HepG2 (cell line): Measurements from ENCODE around the gene B3GNT8. TPM values are rescaled to one million over a fixed set of nuclear protein-coding genes. Genes with fewer than 3 reads are reported as not detected.

Source experiments
- ATAC-seq: fragments of 200-7000 bp; cut with Tn5 transposase; 3 replicates; pipeline ENCODE4 v1.9.1; 2020; ENCODE audit warnings: mild to moderate bottlenecking, moderate library complexity
- BruUV-seq: library from RNA; stranded (reverse); fragments of 400-500 nt; replicated peaks from 2 replicates; lab custom pipeline; 2021; lab: Mats Ljungman, UMichigan
- CTCF ChIA-PET: fragments of 300-600 bp; formaldehyde crosslinking; extraction: SDS; loops from one replicate; lab custom pipeline; 2021; ENCODE audit warnings: low total read pairs, inconsistent platforms, low intra/inter-chr PET ratio; lab: Yijun Ruan, JAX
- POLR2A ChIA-PET: fragments of 350-600 bp; sonication (Branson Sonifier 250); formaldehyde crosslinking; loops from one replicate; lab custom pipeline; 2020; ENCODE audit warnings: antibody characterized with exemption, inconsistent platforms; lab: Yijun Ruan, JAX
- DNase-seq: peaks from one replicate; pipeline ENCODE4 v3.0.0-alpha.2; 2015; ENCODE audit warnings: low spot score
- FAIRE-seq: peaks from 3 replicates; lab custom pipeline; 2011; peaks lifted over from hg19 to GRCh38; lab: Jason Lieb, UNC
- H2AFZ ChIP-seq: one replicate; pipeline ENCODE4 v1.6.1; 2011; ENCODE audit warnings: low read length, inconsistent platforms
- H3K27ac ChIP-seq: fragments of 300-600 bp; 3 replicates; pipeline ENCODE4 v1.8.0; 2011; ENCODE audit warnings: mixed run types, mild to moderate bottlenecking, mixed read lengths, low read length, inconsistent platforms; ENCODE audit not compliant: insufficient read depth; ENCODE audit errors: extremely low read length
- H3K27me3 ChIP-seq, 2 experiments: fragments of 200-600 bp in 1 of 2; 2 replicates in 1 of 2; 3 replicates in 1 of 2; pipeline versions ENCODE4 v1.6.0 to v1.8.0; 2011; ENCODE audit warnings: low read length in 2 of 2, mild to moderate bottlenecking in 2 of 2, moderate library complexity in 2 of 2, inconsistent platforms in 1 of 2; ENCODE audit not compliant: insufficient read depth in 2 of 2, control insufficient read depth in 1 of 2
- H3K36me3 ChIP-seq, 2 experiments: fragments of 200-600 bp in 1 of 2; replicated peaks in 1 of 2; 2 replicates in 1 of 2; 3 replicates in 1 of 2; pipeline versions ENCODE4 v1.5.1 to v1.8.0; 2011; ENCODE audit warnings: low read length in 2 of 2, inconsistent platforms in 1 of 2; ENCODE audit not compliant: insufficient read depth in 2 of 2, control insufficient read depth in 1 of 2
- H3K4me1 ChIP-seq: 2 replicates; pipeline ENCODE4 v1.5.1; 2012; ENCODE audit warnings: low read length, inconsistent platforms; ENCODE audit not compliant: insufficient read depth
- H3K4me2 ChIP-seq: 2 replicates; pipeline ENCODE4 v1.6.0; 2011; ENCODE audit warnings: low read depth, low read length, inconsistent platforms
- H3K4me3 ChIP-seq, 3 experiments: fragments of 200-600 bp in 1 of 3; sonication (generic), shearing (Covaris generic) in 1 of 3; replicated peaks in 1 of 3; 2 replicates each; pipeline ENCODE4 v1.5.1; 2011 to 2016; ENCODE audit warnings: low read length in 3 of 3, inconsistent platforms in 2 of 3, low read depth in 2 of 3, mild to moderate bottlenecking in 2 of 3, control low read depth in 1 of 3, mixed read lengths in 1 of 3; ENCODE audit not compliant: insufficient read depth in 1 of 3
- H3K79me2 ChIP-seq: one replicate; pipeline ENCODE4 v1.6.1; 2011; ENCODE audit warnings: low read length, inconsistent platforms; ENCODE audit not compliant: insufficient read depth
- H3K9ac ChIP-seq: 2 replicates; pipeline ENCODE4 v1.6.0; 2011; ENCODE audit warnings: mild to moderate bottlenecking, low read depth, low read length, inconsistent platforms; ENCODE audit not compliant: insufficient read depth
- H3K9me3 ChIP-seq: 2 replicates; pipeline ENCODE4 v1.5.1; 2012; ENCODE audit warnings: mild to moderate bottlenecking, low read length
- H4K20me1 ChIP-seq: 2 replicates; pipeline ENCODE4 v1.6.0; 2011; ENCODE audit warnings: inconsistent platforms, mild to moderate bottlenecking, low read length, moderate library complexity; ENCODE audit not compliant: insufficient read depth
- BRCA1 ChIP-seq: sonication (generic); formaldehyde crosslinking; IDR thresholded peaks from 2 replicates; pipeline ENCODE4 v1.4.0; 2020; ENCODE audit warnings: missing genetic modification reagents
- GABPA ChIP-seq, 2 experiments: IDR thresholded peaks; 2 replicates each; pipeline ENCODE4 v1.6.1; 2011 to 2016; ENCODE audit warnings: low read depth in 2 of 2, low read length in 1 of 2, missing biosample characterization in 1 of 2, missing genetic modification characterization in 1 of 2
- KDM4B ChIP-seq: sonication (generic); formaldehyde crosslinking; IDR thresholded peaks from 2 replicates; pipeline ENCODE4 v1.4.0; 2020; ENCODE audit warnings: missing genetic modification reagents
- MAFK ChIP-seq, 2 experiments: IDR thresholded peaks in 1 of 2; conservative IDR thresholded peaks in 1 of 2; 2 replicates each; pipeline ENCODE4 v1.6.1; 2011; ENCODE audit warnings: improper control_type of control experiment in 2 of 2, low read length in 2 of 2
- MEIS1 ChIP-seq: sonication (generic); formaldehyde crosslinking; IDR thresholded peaks from 2 replicates; pipeline ENCODE4 v1.9.0; 2021; ENCODE audit warnings: mild to moderate bottlenecking, missing genetic modification reagents, moderate library complexity, borderline replicate concordance
- TFDP1 ChIP-seq: IDR thresholded peaks from 2 replicates; pipeline ENCODE4 v1.6.1; 2016; ENCODE audit warnings: missing compliant biosample characterization, missing genetic modification reagents, borderline replicate concordance
- UBTF ChIP-seq: sonication (generic); formaldehyde crosslinking; IDR thresholded peaks from 2 replicates; pipeline ENCODE4 v1.4.0; 2020; ENCODE audit warnings: mild to moderate bottlenecking, missing genetic modification reagents
- ZKSCAN5 ChIP-seq: sonication (generic); formaldehyde crosslinking; IDR thresholded peaks from 2 replicates; pipeline ENCODE4 v1.5.1; 2020; ENCODE audit warnings: mild to moderate bottlenecking, missing genetic modification reagents
- ZMYM3 ChIP-seq: sonication (generic); formaldehyde crosslinking; IDR thresholded peaks from 2 replicates; pipeline ENCODE4 v1.5.1; 2020; ENCODE audit warnings: mild to moderate bottlenecking, missing genetic modification reagents
- ZNF256 ChIP-seq: sonication (generic); formaldehyde crosslinking; conservative IDR thresholded peaks from 2 replicates; pipeline ENCODE4 v1.4.0; 2020; ENCODE audit warnings: missing genetic modification reagents
- ZNF263 ChIP-seq: sonication (generic); formaldehyde crosslinking; IDR thresholded peaks from 2 replicates; pipeline ENCODE4 v1.4.0; 2020; ENCODE audit warnings: missing genetic modification reagents
- ZNF34 ChIP-seq: sonication (generic); formaldehyde crosslinking; IDR thresholded peaks from 2 replicates; pipeline ENCODE4 v1.4.0; 2020; ENCODE audit warnings: mild to moderate bottlenecking, missing genetic modification reagents, borderline replicate concordance
- ZNF451 ChIP-seq: sonication (generic); formaldehyde crosslinking; IDR thresholded peaks from 2 replicates; pipeline ENCODE4 v1.5.0; 2020; ENCODE audit warnings: mild to moderate bottlenecking, missing genetic modification reagents
- ZNF674 ChIP-seq: sonication (generic); formaldehyde crosslinking; IDR thresholded peaks from 2 replicates; pipeline ENCODE4 v1.5.0; 2020; ENCODE audit warnings: low read depth, mild to moderate bottlenecking, missing genetic modification reagents
- ZNF850 ChIP-seq: sonication (generic); formaldehyde crosslinking; conservative IDR thresholded peaks from 2 replicates; pipeline ENCODE4 v1.9.0; 2021; ENCODE audit warnings: mild to moderate bottlenecking, missing genetic modification reagents
- ZSCAN29 ChIP-seq: sonication (generic); formaldehyde crosslinking; conservative IDR thresholded peaks from 2 replicates; pipeline ENCODE4 v1.4.0; 2020; ENCODE audit warnings: mild to moderate bottlenecking, missing genetic modification reagents
- WGBS: methylation state at CpG from one replicate; pipeline ENCODE4 v1.1.6; 2017; ENCODE audit warnings: low lambda C conversion rate; 5-methylcytosine and 5-hydroxymethylcytosine counted together
- in situ Hi-C: cut with HindIII; loops from 2 replicates; pipeline ENCODE4 v1.10.0; 2017; ENCODE audit warnings: low pct_unique_long_range_greater_than_20kb; ENCODE audit not compliant: extremely low pct_ligation_motif_present
- intact Hi-C: fragments of 100-400 bp; cut with micrococcal nuclease; formaldehyde crosslinking; loops from one replicate; pipeline ENCODE4 v1.10.0; 2022; ENCODE audit not compliant: unreplicated experiment
- polyA plus RNA-seq, 8 experiments: library from polyadenylated mRNA; depleted of rRNA in 3 of 8; stranded (reverse) in 7 of 8; unstranded in 1 of 8; fragments of >200 nt; fragmentation: Illumina TruSeq in 4 of 8; extraction: Trizol in 4 of 8; gene quantifications; 2 replicates each; pipeline versions ENCODE4 v1.2.1 to v1.2.3, GENCODE V29; 2011 to 2016; ENCODE audit warnings: low read depth in 4 of 8, missing spikeins in 1 of 8, mixed read lengths in 1 of 8; ENCODE audit not compliant: insufficient read depth in 1 of 8
- total RNA-seq, 5 experiments: library from RNA; depleted of rRNA; stranded (reverse); fragments of >200 nt; fragmentation: Illumina TruSeq; extraction: Trizol; gene quantifications; 2 replicates each; pipeline ENCODE4 v1.2.3, GENCODE V29; 2016; ENCODE audit warnings: low read depth in 1 of 5
- TF ChIP-seq, protein P1 (sequence below): sonication (generic); formaldehyde crosslinking; IDR thresholded peaks from 2 replicates; pipeline ENCODE4 v1.8.1; 2023; ENCODE audit warnings: mild to moderate bottlenecking, moderate library complexity, missing genetic modification reagents

Gene B3GNT8
- total and polyA plus RNA-seq, 2 of the 13 experiments (the other 11 are each of a cell fraction or from before 2014, with no cell fraction given), result 0.26 to 1.9 TPM

DNA sequence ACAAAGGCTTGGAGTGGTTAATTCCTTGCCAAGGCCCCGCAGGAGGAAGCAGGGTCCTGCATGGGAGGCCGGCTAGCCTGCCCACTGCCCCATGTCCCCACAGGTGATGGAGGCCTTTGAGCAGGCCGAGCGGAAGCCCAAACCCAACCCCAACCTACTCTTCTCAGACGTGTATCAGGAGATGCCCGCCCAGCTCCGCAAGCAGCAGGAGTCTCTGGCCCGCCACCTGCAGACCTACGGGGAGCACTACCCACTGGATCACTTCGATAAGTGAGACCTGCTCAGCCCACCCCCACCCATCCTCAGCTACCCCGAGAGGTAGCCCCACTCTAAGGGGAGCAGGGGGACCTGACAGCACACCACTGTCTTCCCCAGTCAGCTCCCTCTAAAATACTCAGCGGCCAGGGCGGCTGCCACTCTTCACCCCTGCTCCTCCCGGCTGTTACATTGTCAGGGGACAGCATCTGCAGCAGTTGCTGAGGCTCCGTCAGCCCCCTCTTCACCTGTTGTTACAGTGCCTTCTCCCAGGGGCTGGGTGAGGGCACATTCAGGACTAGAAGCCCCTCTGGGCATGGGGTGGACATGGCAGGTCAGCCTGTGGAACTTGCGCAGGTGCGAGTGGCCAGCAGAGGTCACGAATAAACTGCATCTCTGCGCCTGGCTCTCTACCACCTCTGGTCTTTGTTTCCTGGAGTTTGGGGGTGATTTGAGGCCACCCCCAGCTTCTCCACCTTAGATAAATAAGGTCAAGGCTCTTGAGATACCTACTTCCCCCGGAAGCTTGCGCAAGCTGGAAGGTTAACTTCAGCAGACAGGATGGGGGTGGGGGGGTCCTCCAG, 2.6 kb downstream of the B3GNT8 start:
- CTCF ChIA-PET, result no interaction called here
- no peak for ATAC-seq
- TF ChIP-seq ZNF674 (CRISPR knock-in tag), result no peak
- TF ChIP-seq TFDP1 (CRISPR knock-in tag), result no peak
- TF ChIP-seq ZNF451, result no peak
- no peak for TF ChIP-seq MAFK (conservative IDR thresholded peaks at IDR 0.05 in 1 of 2, IDR thresholded peaks at IDR 0.05 in 1 of 2; ENCODE audit: low read length in 2 of 2)
- no peak for TF ChIP-seq ZKSCAN5 (CRISPR knock-in tag)
- no peak for TF ChIP-seq ZNF34 (CRISPR knock-in tag)
- no peak for TF ChIP-seq ZNF256 (CRISPR knock-in tag)
- TF ChIP-seq ZNF850 (CRISPR knock-in tag), result no peak
- TF ChIP-seq MEIS1 (CRISPR knock-in tag), result no peak
- TF ChIP-seq KDM4B, result no peak
- TF ChIP-seq, protein P1, sequence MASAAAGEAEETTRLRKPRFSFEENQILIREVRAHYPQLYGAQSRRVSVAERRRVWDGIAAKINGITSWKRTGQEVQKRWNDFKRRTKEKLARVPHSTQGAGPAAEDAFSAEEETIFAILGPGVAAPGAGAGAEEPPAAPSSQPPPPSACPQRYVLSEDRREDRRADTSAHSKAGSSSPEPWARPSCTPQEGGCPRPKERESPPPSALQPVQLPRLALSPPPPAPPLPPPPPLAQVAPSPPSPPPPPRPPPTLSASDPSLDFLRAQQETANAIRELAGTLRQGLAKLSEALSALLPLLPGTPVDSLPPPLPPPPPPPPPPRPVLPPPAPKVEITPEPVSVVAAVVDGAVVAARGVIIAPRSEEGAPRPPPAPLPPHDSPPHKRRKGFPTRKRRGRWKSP (CRISPR knock-in tag), result no peak
- no peak for TF ChIP-seq ZSCAN29 (CRISPR knock-in tag)
- peak; percentile 29; the same call in 1 of the 2 replicates for TF ChIP-seq GABPA (IDR thresholded peaks at IDR 0.05; ENCODE audit: low read depth, low read length)
- peak; percentile 84 for TF ChIP-seq GABPA (CRISPR knock-in tag; IDR thresholded peaks at IDR 0.05; ENCODE audit: low read depth)
- TF ChIP-seq UBTF (CRISPR knock-in tag), result no peak
- no peak for TF ChIP-seq ZMYM3
- TF ChIP-seq ZNF263 (CRISPR knock-in tag), result peak; percentile 36; the same call in 1 of the 2 replicates
- TF ChIP-seq BRCA1 (CRISPR knock-in tag), result no peak

More for the DNA sequence above, 2.6 kb downstream of the B3GNT8 start:
- POLR2A ChIA-PET, result interaction anchor here (2.2 to 2.9 kb wide), 2 partner anchors 15 kb away, joined by 10 to 18 read pairs; partner anchors contain the start of gene DMAC2
- H3K4me1 ChIP-seq, result peaks cover 43% of the 10 kb centered on the region
- no peaks in the 10 kb centered on the region for H3K27me3 ChIP-seq
- H3K27ac ChIP-seq, result no peak overlapping the region
- peaks cover 16 to 21% of the 10 kb centered on the region in 2 experiments; a peak in 4 of 5 replicates for H3K36me3 ChIP-seq
- in situ Hi-C loops (no loop called here), intact Hi-C loops (no loop called here)
- no peak overlapping the region; a peak in 1 of 6 replicates for H3K4me3 ChIP-seq
- peak overlapping the region; percentile 9; the same call in 1 of the 2 replicates for H3K4me2 ChIP-seq
- no peaks in the 10 kb centered on the region for H3K9me3 ChIP-seq
- no peaks in the 10 kb centered on the region for H3K79me2 ChIP-seq
- H2AFZ ChIP-seq, result no peak overlapping the region
- FAIRE-seq, result no peak
- WGBS, result 89% methylated on average over 13 of the region's 21 CpGs
- H3K9ac ChIP-seq, result no peak overlapping the region
- DNase-seq, result no peak
- no peaks in the 10 kb centered on the region for H4K20me1 ChIP-seq
- BruUV-seq, result no TSS peak
